ENCODE data around the gene MANEA.

Gene MANEA

GRCh38 chr6:95587989-95588388, 10.7 kb downstream of the MANEA start:
- H3K4me3 ChIP-seq (replicated peaks in 1 of 2; ENCODE audit: low read depth in 2 of 2, low read length in 2 of 2): no peak overlapping the region
- no peak for TF ChIP-seq CTCF (IDR thresholded peaks at IDR 0.05; ENCODE audit: low read depth, low read length)
- DNase-seq (ENCODE audit: low read depth in 2 of 2): no peak

GRCh38 chr6:95589067-95589466, 11.7 kb downstream of the MANEA start:
- DNase-seq (ENCODE audit: low read depth in 2 of 2): no peak
- TF ChIP-seq CTCF (IDR thresholded peaks at IDR 0.05; ENCODE audit: low read depth, low read length): no peak
- H3K4me3 ChIP-seq (replicated peaks in 1 of 2; ENCODE audit: low read depth in 2 of 2, low read length in 2 of 2): no peak overlapping the region

GRCh38 chr6:95589826-95590570, 12.7 kb downstream of the MANEA start:
- no peak for TF ChIP-seq CTCF (IDR thresholded peaks at IDR 0.05; ENCODE audit: low read depth, low read length)
- no peak for DNase-seq (ENCODE audit: low read depth in 2 of 2)

GRCh38 chr6:95593025-95593424, 15.7 kb downstream of the MANEA start:
- H3K4me3 ChIP-seq (replicated peaks in 1 of 2; ENCODE audit: low read depth in 2 of 2, low read length in 2 of 2): no peak overlapping the region
- DNase-seq (ENCODE audit: low read depth in 2 of 2): peak in 1 of 2 donors; percentile 17
- no peak for TF ChIP-seq CTCF (IDR thresholded peaks at IDR 0.05; ENCODE audit: low read depth, low read length)

More at GRCh38 chr6:95589826-95590570, 12.7 kb downstream of the MANEA start:
- H3K4me3 ChIP-seq (replicated peaks in 1 of 2; ENCODE audit: low read depth in 2 of 2, low read length in 2 of 2): no peak overlapping the region

GRCh38 chr6:95596021-95596420, 18.7 kb downstream of the MANEA start:
- TF ChIP-seq CTCF (IDR thresholded peaks at IDR 0.05; ENCODE audit: low read depth, low read length): no peak
- no peak for DNase-seq (ENCODE audit: low read depth in 2 of 2)
- H3K4me3 ChIP-seq (replicated peaks in 1 of 2; ENCODE audit: low read depth in 2 of 2, low read length in 2 of 2): no peak overlapping the region

GRCh38 chr6:95599706-95600105, 22.4 kb downstream of the MANEA start:
- no peak for TF ChIP-seq CTCF (IDR thresholded peaks at IDR 0.05; ENCODE audit: low read depth, low read length)
- no peak overlapping the region for H3K4me3 ChIP-seq (replicated peaks in 1 of 2; ENCODE audit: low read depth in 2 of 2, low read length in 2 of 2)
- no peak for DNase-seq (ENCODE audit: low read depth in 2 of 2)

GRCh38 chr6:95601133-95601532, 23.8 kb downstream of the MANEA start:
- TF ChIP-seq CTCF (IDR thresholded peaks at IDR 0.05; ENCODE audit: low read depth, low read length): no peak
- DNase-seq (ENCODE audit: low read depth in 2 of 2): peak; percentile 2 to 38
- no peak overlapping the region for H3K4me3 ChIP-seq (replicated peaks in 1 of 2; ENCODE audit: low read depth in 2 of 2, low read length in 2 of 2)

Data from cardiac fibroblast (primary cell).